Inflammatory macrophage (primary cell): ENCODE data around the gene HINFP.
"Not testable (repeated sequence)": the region's sequence is repeated elsewhere in the genome, so short reads cannot be mapped to it uniquely, and the experiment has no call there.

ENCODE experiments used
- DNase-seq, 2 donors: peaks; one replicate each; pipeline ENCODE4 v3.0.0-alpha.2; 2020 to 2022

The HINFP gene

GRCh38 chr11:119156496-119156895 is 35.1 kb downstream of the HINFP start:
- DNase-seq: no peak

GRCh38 chr11:119157063-119157462 is 35.7 kb downstream of the HINFP start:
- no peak for DNase-seq

- DNase-seq: no peak
Measured at GRCh38 chr11:119158467-119158866, 37.1 kb downstream of the HINFP start.

GRCh38 chr11:119160151-119160550 is 38.8 kb downstream of the HINFP start:
- DNase-seq: no peak

GRCh38 chr11:119161871-119162270 is 40.5 kb downstream of the HINFP start:
- no peak for DNase-seq

GRCh38 chr11:119166368-119167076 is 45.1 kb downstream of the HINFP start:
- DNase-seq: peak; percentile 18 to 45

- not testable (repeated sequence) for DNase-seq
Measured at GRCh38 chr11:119167077-119167458, 45.7 kb downstream of the HINFP start.

GRCh38 chr11:119167933-119168332 is 46.6 kb downstream of the HINFP start:
- DNase-seq: peak in 1 of 2 donors; percentile 58

- peak; percentile 87 to 88 for DNase-seq
Measured at GRCh38 chr11:119168471-119169281, 47.3 kb downstream of the HINFP start, which contains the start of gene NLRX1. Gene NLRX1, plus strand, starts transcription at chr11:119168725. Its CDS starts 2,679 bp downstream, at chr11:119171404.

- peak; percentile 33 to 53 for DNase-seq
Measured at GRCh38 chr11:119169282-119169719, 47.9 kb downstream of the HINFP start.

GRCh38 chr11:119172513-119172912 is 51.1 kb downstream of the HINFP start:
- DNase-seq: peak; percentile 64 to 77

- DNase-seq: no peak
Measured at GRCh38 chr11:119173453-119173852, 52.1 kb downstream of the HINFP start.

GRCh38 chr11:119175493-119176077 is 54.2 kb downstream of the HINFP start:
- no peak for DNase-seq

GRCh38 chr11:119178166-119178680 is 56.8 kb downstream of the HINFP start:
- peak in 1 of 2 donors; percentile 8 for DNase-seq

- DNase-seq: no peak
Measured at GRCh38 chr11:119179342-119179741, 58.0 kb downstream of the HINFP start.

GRCh38 chr11:119179983-119180382 is 58.6 kb downstream of the HINFP start:
- DNase-seq: no peak

GRCh38 chr11:119180729-119181676 is 59.6 kb downstream of the HINFP start:
- DNase-seq: no peak

- DNase-seq: peak; percentile 18 to 29
Measured at GRCh38 chr11:119181677-119182412, 60.5 kb downstream of the HINFP start.

- not testable (repeated sequence) for DNase-seq
Measured at GRCh38 chr11:119184399-119184798, 63.0 kb downstream of the HINFP start.
